GM12878 (cell line): Measurements from ENCODE around the gene MAP3K21.

ENCODE experiments used
- CTCF ChIP-seq, 3 experiments: IDR thresholded peaks in 2 of 3; conservative IDR thresholded peaks in 1 of 3; 2 replicates each; pipeline ENCODE4 v1.5.1; 2011; ENCODE audit warnings: low read depth in 3 of 3, low read length in 3 of 3, mild to moderate bottlenecking in 3 of 3, control low read depth in 2 of 3, moderate library complexity in 2 of 3, inconsistent platforms in 1 of 3, mixed read lengths in 1 of 3; ENCODE audit not compliant: control insufficient read depth in 2 of 3, insufficient read depth in 1 of 3; ENCODE audit errors: extremely low read depth in 1 of 3
- STAT1 ChIP-seq: fragments of 450-650 bp; conservative IDR thresholded peaks from 2 replicates; pipeline ENCODE4 v1.6.1; 2014; ENCODE audit warnings: antibody characterized with exemption, mild to moderate bottlenecking
- ZNF24 ChIP-seq: fragments of 450-650 bp; IDR thresholded peaks from 2 replicates; pipeline ENCODE4 v1.6.1; 2017; ENCODE audit warnings: antibody characterized with exemption, mild to moderate bottlenecking
- ZNF274 ChIP-seq: IDR thresholded peaks from one replicate; pipeline ENCODE4 v1.8.0; 2011; ENCODE audit not compliant: insufficient read length, insufficient read depth

- TF ChIP-seq ZNF24 (no peak), CTCF (IDR thresholded peaks at IDR 0.05 in 2 of 3, conservative IDR thresholded peaks at IDR 0.05 in 1 of 3; ENCODE audit: control insufficient read depth in 2 of 3, extremely low read depth in 1 of 3, insufficient read depth in 1 of 3, low read depth in 3 of 3, low read length in 3 of 3) (no peak), ZNF274 (no peak), STAT1 (no peak)
Measured at GRCh38 chr1:233362743-233363142, 35.2 kb downstream of the MAP3K21 start.
